ENCODE data around the gene TTC28.

- no peak for TF ChIP-seq CTCF (IDR thresholded peaks at IDR 0.05)
- no peak for TF ChIP-seq POLR2A (IDR thresholded peaks at IDR 0.05)
These were observed 448.2 kb downstream of the TTC28 start for GRCh38 chr22:28231441-28231840.
